ENCODE measurements around the gene CD300LD.

DNA sequence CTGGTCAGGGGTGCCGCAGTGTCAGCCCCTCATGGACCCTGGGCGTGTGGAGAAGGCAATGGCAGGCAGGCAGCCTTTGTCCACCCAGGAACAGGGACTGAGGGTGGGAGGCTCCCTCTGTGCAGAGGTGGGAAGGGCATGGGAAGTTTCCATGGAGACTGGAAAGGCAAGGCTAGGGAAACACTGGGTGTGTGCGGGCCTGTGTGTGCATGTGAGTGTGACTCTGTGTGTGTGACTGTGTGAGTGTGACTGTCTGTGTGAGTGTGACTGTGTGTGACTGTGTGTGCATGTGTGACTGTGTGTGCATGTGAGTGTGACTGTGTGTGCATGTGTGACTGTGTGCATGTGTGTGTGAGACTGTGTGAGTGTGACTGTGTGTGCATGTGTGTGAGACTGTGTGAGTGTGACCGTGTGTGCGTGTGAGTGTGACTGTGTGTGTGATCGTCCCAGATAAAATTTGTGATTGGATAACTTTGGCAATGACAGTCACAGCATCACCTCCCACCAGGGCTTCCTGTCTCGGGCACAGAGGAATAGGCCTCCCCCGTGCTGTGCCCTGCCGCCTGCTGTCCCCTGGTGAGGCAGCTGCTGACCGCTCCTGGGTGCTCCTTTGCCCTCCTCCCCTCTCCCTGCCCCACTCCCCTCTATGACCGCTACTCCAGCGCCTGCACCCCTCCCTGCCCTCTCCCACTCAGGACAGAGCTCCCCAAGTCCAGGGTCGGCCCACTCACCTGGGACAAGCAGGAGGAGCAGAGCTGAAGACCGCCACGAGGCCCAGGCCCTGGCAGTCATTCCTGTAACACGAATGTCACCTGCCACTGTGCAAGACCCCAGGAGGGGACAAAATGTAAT lies 46.9 kb downstream of the CD300LD start:
- no peak for TF ChIP-seq EZH2 (IDR thresholded peaks at IDR 0.05; ENCODE audit: borderline replicate concordance, insufficient read depth, low read length, poor library complexity, severe bottlenecking)
- TF ChIP-seq, protein P1, sequence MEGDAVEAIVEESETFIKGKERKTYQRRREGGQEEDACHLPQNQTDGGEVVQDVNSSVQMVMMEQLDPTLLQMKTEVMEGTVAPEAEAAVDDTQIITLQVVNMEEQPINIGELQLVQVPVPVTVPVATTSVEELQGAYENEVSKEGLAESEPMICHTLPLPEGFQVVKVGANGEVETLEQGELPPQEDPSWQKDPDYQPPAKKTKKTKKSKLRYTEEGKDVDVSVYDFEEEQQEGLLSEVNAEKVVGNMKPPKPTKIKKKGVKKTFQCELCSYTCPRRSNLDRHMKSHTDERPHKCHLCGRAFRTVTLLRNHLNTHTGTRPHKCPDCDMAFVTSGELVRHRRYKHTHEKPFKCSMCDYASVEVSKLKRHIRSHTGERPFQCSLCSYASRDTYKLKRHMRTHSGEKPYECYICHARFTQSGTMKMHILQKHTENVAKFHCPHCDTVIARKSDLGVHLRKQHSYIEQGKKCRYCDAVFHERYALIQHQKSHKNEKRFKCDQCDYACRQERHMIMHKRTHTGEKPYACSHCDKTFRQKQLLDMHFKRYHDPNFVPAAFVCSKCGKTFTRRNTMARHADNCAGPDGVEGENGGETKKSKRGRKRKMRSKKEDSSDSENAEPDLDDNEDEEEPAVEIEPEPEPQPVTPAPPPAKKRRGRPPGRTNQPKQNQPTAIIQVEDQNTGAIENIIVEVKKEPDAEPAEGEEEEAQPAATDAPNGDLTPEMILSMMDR (IDR thresholded peaks at IDR 0.05; ENCODE audit: poor library complexity, severe bottlenecking), result no peak
- TF ChIP-seq, protein P2, sequence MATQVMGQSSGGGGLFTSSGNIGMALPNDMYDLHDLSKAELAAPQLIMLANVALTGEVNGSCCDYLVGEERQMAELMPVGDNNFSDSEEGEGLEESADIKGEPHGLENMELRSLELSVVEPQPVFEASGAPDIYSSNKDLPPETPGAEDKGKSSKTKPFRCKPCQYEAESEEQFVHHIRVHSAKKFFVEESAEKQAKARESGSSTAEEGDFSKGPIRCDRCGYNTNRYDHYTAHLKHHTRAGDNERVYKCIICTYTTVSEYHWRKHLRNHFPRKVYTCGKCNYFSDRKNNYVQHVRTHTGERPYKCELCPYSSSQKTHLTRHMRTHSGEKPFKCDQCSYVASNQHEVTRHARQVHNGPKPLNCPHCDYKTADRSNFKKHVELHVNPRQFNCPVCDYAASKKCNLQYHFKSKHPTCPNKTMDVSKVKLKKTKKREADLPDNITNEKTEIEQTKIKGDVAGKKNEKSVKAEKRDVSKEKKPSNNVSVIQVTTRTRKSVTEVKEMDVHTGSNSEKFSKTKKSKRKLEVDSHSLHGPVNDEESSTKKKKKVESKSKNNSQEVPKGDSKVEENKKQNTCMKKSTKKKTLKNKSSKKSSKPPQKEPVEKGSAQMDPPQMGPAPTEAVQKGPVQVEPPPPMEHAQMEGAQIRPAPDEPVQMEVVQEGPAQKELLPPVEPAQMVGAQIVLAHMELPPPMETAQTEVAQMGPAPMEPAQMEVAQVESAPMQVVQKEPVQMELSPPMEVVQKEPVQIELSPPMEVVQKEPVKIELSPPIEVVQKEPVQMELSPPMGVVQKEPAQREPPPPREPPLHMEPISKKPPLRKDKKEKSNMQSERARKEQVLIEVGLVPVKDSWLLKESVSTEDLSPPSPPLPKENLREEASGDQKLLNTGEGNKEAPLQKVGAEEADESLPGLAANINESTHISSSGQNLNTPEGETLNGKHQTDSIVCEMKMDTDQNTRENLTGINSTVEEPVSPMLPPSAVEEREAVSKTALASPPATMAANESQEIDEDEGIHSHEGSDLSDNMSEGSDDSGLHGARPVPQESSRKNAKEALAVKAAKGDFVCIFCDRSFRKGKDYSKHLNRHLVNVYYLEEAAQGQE (IDR thresholded peaks at IDR 0.05; ENCODE audit: borderline replicate concordance), result no peak
- no peak for TF ChIP-seq EP300 (conservative IDR thresholded peaks at IDR 0.05; ENCODE audit: poor library complexity, severe bottlenecking)
